Measurements from ENCODE around the gene TTC9B.

The TTC9B gene

DNA sequence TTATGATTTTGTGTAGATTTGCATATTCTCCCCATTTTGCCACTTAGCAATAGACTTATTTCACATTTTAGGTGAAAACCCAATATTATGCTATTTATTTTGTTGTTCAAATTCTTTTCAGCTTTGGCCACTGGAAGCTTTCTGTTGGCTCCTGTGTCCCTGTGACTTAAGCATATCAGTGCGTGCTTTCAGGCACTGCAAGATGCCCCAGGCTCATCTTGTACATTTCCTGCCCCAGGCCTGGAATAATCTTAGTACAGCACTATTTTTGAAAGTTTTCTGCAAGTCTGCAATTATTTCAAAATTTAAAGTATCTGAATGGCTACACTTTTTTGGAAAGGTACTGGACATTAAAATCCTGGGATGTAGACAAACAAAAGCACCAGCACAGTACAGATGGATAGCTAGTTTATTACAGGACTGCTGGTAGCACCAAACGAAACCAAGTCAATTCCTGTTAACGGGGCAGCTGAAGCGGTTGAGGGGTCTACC lies 11.8 kb upstream of the TTC9B start:
- H3K9me3 ChIP-seq (replicated peaks; ENCODE audit: low read length) = no peaks in the 10 kb centered on the region
- H3K27me3 ChIP-seq (ENCODE audit: control insufficient read depth, insufficient read depth, low read length) = peaks cover 14% of the 10 kb centered on the region
- no peak overlapping the region for H3K4me3 ChIP-seq (ENCODE audit: low read length)
- H3K36me3 ChIP-seq (ENCODE audit: insufficient read depth, low read length) = peaks cover 11% of the 10 kb centered on the region
- peaks cover 29% of the 10 kb centered on the region for H3K4me1 ChIP-seq (ENCODE audit: control insufficient read depth, insufficient read depth, low read length)
- no peak overlapping the region for H3K9ac ChIP-seq (ENCODE audit: low read depth, low read length)
- no peak overlapping the region for H3K4me2 ChIP-seq (ENCODE audit: low read length)

DNA sequence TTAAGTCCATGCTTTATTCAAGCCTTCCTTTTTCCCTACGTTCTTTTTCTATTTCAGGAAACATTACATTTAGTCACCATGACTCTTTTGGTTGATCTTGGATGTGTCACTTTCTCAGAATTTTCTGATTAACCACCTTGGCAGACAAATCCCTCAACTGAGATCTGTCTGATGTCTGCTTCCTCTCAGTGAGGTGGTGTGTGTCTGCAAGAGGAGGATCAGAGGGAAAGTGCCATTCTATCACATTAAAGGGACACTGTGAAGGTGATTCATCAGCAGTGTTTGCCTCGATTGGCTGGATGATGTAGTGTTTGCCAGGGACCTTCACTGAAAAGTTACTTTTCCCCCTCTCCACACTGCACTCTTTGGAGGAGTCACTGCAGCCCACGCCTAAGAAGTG lies 11.3 kb upstream of the TTC9B start:
- Histone ChIP-seq H3K9me3 (replicated peaks; ENCODE audit: low read length) (no peaks in the 10 kb centered on the region), H3K4me1 (ENCODE audit: control insufficient read depth, insufficient read depth, low read length) (peaks cover 29% of the 10 kb centered on the region), H3K27me3 (ENCODE audit: control insufficient read depth, insufficient read depth, low read length) (peaks cover 14% of the 10 kb centered on the region), H3K4me2 (ENCODE audit: low read length) (no peak overlapping the region), H3K4me3 (ENCODE audit: low read length) (no peak overlapping the region), H3K36me3 (ENCODE audit: insufficient read depth, low read length) (peaks cover 11% of the 10 kb centered on the region), H3K9ac (ENCODE audit: low read depth, low read length) (no peak overlapping the region)

DNA sequence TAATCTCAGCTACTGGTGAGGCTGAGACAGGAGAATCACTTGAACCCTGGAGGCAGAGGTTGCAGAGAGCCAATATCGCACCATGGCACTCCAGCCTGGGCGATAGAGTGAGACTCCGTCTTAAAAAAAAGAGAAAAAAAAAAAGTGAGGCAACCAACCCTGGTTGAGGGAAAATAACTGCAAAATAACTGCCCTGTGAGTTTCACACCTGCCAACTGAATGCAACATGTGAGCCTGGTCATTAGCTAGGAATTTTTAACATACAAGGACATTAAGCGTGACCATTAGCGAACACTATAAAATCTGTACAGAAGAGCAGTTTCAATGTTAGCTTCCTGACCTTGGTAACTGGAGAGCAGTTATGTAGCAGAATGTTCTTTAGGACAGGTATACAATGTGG lies 10.7 kb upstream of the TTC9B start:
- peaks cover 11% of the 10 kb centered on the region for H3K36me3 ChIP-seq (ENCODE audit: insufficient read depth, low read length)
- H3K4me2 ChIP-seq (ENCODE audit: low read length) = no peak overlapping the region
- peaks cover 14% of the 10 kb centered on the region for H3K27me3 ChIP-seq (ENCODE audit: control insufficient read depth, insufficient read depth, low read length)
- no peaks in the 10 kb centered on the region for H3K9me3 ChIP-seq (replicated peaks; ENCODE audit: low read length)
- H3K4me1 ChIP-seq (ENCODE audit: control insufficient read depth, insufficient read depth, low read length) = peaks cover 29% of the 10 kb centered on the region
- no peak overlapping the region for H3K9ac ChIP-seq (ENCODE audit: low read depth, low read length)
- no peak overlapping the region for H3K4me3 ChIP-seq (ENCODE audit: low read length)

DNA sequence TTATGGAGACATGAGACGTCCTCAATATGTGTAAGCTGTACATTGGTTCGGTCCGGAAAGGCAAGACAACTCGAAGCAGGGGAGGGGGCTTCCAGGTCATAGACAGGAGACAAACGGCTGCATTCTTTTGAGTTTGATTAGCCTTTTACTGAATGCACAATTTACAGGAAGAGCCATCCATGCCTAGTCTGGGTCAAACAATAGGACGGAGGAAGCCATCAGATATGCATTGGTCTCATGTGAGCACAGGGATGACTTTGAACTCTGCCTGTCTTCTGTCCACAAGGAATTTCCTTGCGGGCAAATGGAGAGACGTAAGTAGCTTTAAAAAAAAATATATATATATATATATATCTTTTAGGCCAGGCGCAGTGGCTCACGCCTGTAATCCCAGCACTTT lies 10.2 kb upstream of the TTC9B start:
- H3K4me1 ChIP-seq (ENCODE audit: control insufficient read depth, insufficient read depth, low read length) = peaks cover 29% of the 10 kb centered on the region
- no peak overlapping the region for H3K4me2 ChIP-seq (ENCODE audit: low read length)
- H3K27me3 ChIP-seq (ENCODE audit: control insufficient read depth, insufficient read depth, low read length) = peaks cover 14% of the 10 kb centered on the region
- H3K9ac ChIP-seq (ENCODE audit: low read depth, low read length) = no peak overlapping the region
- H3K36me3 ChIP-seq (ENCODE audit: insufficient read depth, low read length) = peaks cover 6% of the 10 kb centered on the region
- no peaks in the 10 kb centered on the region for H3K9me3 ChIP-seq (replicated peaks; ENCODE audit: low read length)
- H3K4me3 ChIP-seq (ENCODE audit: low read length) = no peak overlapping the region

DNA sequence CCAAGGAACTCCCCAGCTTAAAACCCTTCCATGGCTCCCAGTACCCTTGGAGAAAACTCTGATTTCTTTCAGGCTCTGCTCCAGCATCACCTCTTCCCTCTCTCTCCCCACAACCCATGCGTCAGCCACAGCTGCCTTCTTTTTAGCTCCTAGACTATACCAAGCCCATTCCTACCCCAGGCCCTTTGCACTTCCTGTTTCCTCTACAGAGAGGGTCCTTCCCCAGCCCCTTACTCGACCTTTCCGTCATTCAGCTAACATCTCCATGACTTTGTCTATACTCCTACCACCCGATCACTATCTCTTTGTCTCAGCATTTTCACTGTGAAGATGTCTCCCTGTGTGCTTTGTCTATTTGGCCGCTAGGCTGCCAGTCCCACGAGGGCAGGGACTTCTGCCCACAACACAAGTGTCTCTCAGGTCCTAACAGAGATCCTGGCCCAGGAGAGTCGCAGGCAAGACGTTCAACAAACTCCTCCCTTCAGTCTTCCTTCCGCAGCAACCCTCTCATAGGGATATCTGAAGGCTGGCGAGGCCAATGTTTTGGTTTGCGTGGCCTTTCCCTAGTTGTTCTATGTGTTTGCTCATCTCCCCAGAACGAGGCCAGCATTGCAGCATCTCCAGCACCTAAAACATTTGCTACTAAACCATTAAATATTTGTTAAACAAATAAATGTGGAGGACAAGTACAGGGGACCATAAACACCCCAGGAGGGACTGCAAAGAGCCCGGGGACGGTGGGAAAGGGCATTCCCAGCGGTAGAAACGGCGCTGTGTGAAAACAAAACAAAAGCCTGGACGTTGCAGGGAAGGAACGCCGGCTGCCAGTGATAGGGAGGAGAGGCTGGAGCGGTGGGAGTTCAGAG lies 7.5 kb upstream of the TTC9B start:
- peak overlapping the region; percentile 85 for H3K4me2 ChIP-seq (ENCODE audit: low read length)
- H3K36me3 ChIP-seq (ENCODE audit: insufficient read depth, low read length) = no peaks in the 10 kb centered on the region
- peaks cover 19% of the 10 kb centered on the region for H3K4me1 ChIP-seq (ENCODE audit: control insufficient read depth, insufficient read depth, low read length)
- no peak overlapping the region for H3K9ac ChIP-seq (ENCODE audit: low read depth, low read length)
- H3K4me3 ChIP-seq (ENCODE audit: low read length) = peak overlapping the region; percentile 66
- peaks cover 14% of the 10 kb centered on the region for H3K27me3 ChIP-seq (ENCODE audit: control insufficient read depth, insufficient read depth, low read length)
- H3K9me3 ChIP-seq (replicated peaks; ENCODE audit: low read length) = no peaks in the 10 kb centered on the region

DNA sequence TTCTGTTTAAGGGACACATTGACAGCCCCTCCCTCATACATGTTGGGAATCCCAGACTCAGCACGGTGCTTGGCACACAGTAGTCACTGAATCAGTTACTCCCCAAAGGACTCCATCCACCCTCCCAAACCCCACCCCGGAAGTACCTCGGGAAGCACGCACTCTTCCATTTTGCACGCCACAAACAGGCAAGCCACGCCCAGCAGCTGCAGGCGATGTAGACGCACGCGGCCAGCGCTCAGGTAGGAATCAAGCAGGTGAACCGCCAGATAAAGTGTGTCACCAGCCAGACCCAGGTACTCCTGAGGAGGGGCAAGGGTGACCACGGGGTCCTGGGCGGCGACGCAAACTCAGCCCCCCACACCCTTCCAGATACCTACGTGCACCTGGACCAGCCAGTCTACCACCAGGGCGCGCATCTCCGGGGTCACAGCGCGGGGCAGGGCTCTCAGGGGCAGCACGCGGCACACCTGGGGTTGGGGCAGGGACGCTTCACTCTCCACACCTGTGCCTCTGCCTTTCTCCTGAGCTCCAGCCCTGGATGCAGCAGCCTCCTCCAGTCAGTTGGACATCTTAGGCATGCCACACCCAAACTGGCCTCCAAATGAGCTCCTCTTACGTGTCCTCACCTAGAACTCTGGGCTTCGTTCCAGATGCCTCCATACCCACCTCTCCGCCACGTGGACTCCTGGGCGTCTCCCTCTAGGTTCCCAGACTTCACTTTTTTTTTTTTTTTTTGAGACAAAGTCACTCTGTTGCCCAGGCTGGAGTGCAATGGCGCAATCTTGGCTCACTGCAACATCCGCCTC lies 6.4 kb upstream of the TTC9B start:
- Histone ChIP-seq H3K9me3 (replicated peaks; ENCODE audit: low read length) (no peaks in the 10 kb centered on the region), H3K4me2 (ENCODE audit: low read length) (no peak overlapping the region), H3K27me3 (ENCODE audit: control insufficient read depth, insufficient read depth, low read length) (peaks cover 14% of the 10 kb centered on the region), H3K9ac (ENCODE audit: low read depth, low read length) (no peak overlapping the region), H3K36me3 (ENCODE audit: insufficient read depth, low read length) (no peaks in the 10 kb centered on the region), H3K4me1 (ENCODE audit: control insufficient read depth, insufficient read depth, low read length) (peaks cover 22% of the 10 kb centered on the region), H3K4me3 (ENCODE audit: low read length) (no peak overlapping the region)

DNA sequence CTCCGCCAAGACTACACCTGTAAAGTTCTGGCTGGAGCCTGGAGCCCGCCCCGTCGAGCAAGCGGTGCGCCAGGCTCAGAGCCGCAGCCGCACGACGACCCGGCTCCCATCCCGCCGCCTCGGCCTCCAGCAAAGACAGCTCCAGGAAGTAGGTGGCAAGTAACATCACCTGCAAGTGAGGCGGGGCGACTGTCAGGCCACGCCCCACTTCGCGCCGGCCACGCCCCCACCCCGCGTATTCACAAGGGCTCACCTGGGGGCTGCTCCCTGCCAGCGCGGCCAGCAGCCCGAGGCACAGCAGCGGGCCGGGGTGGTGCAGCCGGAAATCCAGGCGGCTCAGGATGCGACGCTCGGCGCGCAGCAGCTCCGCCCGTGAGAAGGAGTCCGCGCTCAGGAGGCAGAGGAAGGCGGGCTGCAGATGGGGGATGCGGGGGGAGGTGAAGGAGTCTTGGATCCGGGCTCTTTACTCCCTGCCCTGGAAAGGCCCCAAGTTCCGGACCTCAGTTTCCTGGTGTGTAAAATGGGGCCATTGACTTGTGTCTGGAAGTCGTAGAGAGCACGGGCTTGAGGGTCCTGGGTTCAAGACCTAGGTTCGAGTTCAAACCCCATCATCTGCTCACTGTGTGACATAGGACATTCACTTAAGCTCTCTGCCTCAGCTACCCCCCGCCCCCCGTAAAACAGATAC lies 5.1 kb upstream of the TTC9B start:
- no peak overlapping the region for H3K4me2 ChIP-seq (ENCODE audit: low read length)
- peaks cover 19% of the 10 kb centered on the region for H3K4me1 ChIP-seq (ENCODE audit: control insufficient read depth, insufficient read depth, low read length)
- H3K27me3 ChIP-seq (ENCODE audit: control insufficient read depth, insufficient read depth, low read length) = peaks cover 19% of the 10 kb centered on the region
- no peaks in the 10 kb centered on the region for H3K9me3 ChIP-seq (replicated peaks; ENCODE audit: low read length)
- H3K36me3 ChIP-seq (ENCODE audit: insufficient read depth, low read length) = no peaks in the 10 kb centered on the region
- no peak overlapping the region for H3K9ac ChIP-seq (ENCODE audit: low read depth, low read length)
- H3K4me3 ChIP-seq (ENCODE audit: low read length) = no peak overlapping the region

DNA sequence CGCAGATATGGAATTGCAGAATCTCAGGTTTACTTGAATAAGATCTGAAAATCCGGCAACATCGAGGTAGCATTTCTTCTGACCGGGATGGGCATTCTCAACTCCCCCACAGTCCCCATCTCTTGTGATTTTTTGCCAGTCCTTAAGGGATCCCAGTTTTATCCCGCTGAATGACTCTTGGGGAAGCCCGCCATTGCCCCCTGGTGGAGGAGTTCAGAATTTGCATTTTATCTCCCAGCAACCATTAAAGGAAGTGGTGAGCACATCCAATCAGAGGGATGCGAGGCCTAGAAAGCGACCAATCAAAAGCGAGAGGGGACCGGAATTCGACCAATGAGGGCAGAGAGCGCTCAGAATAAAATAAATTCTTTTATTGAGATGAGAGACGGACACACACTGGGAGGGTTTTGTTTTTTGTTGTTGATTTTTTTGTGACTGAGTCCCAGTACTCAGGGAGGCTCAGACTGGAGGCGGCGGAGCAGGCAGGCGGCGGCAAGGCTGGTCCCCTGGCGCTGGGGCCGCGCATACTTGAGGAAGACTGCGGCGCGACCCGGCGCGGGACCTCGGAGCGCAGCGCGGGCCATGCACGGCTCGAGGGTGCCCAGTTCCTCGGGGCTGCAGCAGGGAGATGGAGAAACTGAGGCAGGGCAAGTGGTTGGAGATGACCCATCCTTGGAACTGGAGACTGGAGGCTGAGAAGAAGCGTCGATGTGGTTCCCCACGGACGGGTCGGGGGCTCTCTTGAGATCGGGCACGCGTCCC lies 3.9 kb upstream of the TTC9B start:
- H3K4me3 ChIP-seq (ENCODE audit: low read length) = no peak overlapping the region
- H3K9ac ChIP-seq (ENCODE audit: low read depth, low read length) = no peak overlapping the region
- H3K36me3 ChIP-seq (ENCODE audit: insufficient read depth, low read length) = no peaks in the 10 kb centered on the region
- no peaks in the 10 kb centered on the region for H3K9me3 ChIP-seq (replicated peaks; ENCODE audit: low read length)
- peaks cover 21% of the 10 kb centered on the region for H3K27me3 ChIP-seq (ENCODE audit: control insufficient read depth, insufficient read depth, low read length)
- H3K4me1 ChIP-seq (ENCODE audit: control insufficient read depth, insufficient read depth, low read length) = peaks cover 19% of the 10 kb centered on the region
- H3K4me2 ChIP-seq (ENCODE audit: low read length) = no peak overlapping the region

DNA sequence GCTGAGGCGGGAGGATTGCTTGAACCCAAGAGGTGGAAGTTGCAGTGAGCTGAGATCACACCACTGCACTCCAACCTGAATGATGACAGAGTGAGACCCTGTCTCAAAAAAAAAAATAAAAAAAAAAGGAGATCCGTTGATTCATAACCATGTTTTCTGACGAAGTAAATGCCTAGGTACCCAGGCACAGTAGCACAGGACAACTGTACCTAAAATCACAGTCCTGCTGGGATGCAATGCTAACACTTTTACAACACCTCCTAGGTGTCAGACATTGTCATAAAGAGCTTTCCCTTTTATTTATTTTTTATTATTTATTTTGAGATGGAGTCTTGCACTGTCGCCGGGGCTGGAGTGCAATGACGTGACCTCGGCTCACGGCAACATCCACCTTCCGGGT lies 2.5 kb upstream of the TTC9B start:
- H3K36me3 ChIP-seq (ENCODE audit: insufficient read depth, low read length) = no peaks in the 10 kb centered on the region
- peaks cover 24% of the 10 kb centered on the region for H3K27me3 ChIP-seq (ENCODE audit: control insufficient read depth, insufficient read depth, low read length)
- H3K4me1 ChIP-seq (ENCODE audit: control insufficient read depth, insufficient read depth, low read length) = peaks cover 11% of the 10 kb centered on the region

DNA sequence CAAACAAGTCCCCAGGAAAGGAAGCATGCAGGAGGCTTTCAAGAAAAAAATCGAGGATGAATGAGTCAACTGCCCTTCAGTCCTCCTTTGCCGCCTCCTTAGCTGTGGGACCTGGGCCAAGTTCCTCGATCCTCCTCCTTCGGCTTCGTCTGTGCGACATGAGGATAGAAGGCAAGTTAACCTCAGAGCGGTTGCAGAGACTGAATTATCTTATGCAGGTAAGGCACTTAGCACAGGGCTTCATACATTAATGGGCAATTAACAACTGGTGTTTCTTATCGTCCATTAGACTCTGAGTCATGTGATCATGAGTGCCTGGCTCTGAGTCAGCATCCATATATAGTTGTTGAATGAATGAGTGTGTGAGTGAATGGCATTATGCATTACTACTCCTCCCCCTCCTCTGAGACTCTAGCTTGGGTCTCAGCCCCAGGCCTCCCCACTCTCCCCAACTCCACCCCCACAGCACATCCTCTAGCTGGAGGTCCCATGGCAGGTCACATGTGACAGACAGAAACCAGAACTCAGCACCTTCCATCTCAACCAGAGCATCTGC lies 1.6 kb upstream of the TTC9B start:
- Histone ChIP-seq H3K27me3 (ENCODE audit: control insufficient read depth, insufficient read depth, low read length) (peaks cover 24% of the 10 kb centered on the region), H3K4me2 (ENCODE audit: low read length) (peak overlapping the region; percentile 63), H3K9me3 (replicated peaks; ENCODE audit: low read length) (no peaks in the 10 kb centered on the region), H3K36me3 (ENCODE audit: insufficient read depth, low read length) (no peaks in the 10 kb centered on the region), H3K4me1 (ENCODE audit: control insufficient read depth, insufficient read depth, low read length) (peaks cover 11% of the 10 kb centered on the region), H3K4me3 (ENCODE audit: low read length) (peak overlapping the region; percentile 41), H3K9ac (ENCODE audit: low read depth, low read length) (no peak overlapping the region)

More for the DNA sequence above, 2.5 kb upstream of the TTC9B start:
- Histone ChIP-seq H3K9me3 (replicated peaks; ENCODE audit: low read length) (no peaks in the 10 kb centered on the region), H3K4me3 (ENCODE audit: low read length) (no peak overlapping the region), H3K9ac (ENCODE audit: low read depth, low read length) (no peak overlapping the region), H3K4me2 (ENCODE audit: low read length) (no peak overlapping the region)
